Tibial nerve (tissue), 4 donors: Measurements from ENCODE around the gene SNRNP25. TPM values are rescaled to one million over a fixed set of nuclear protein-coding genes. Genes with fewer than 3 reads are reported as not detected.

ENCODE experiments used
- DNase-seq, 2 donors: peaks; one replicate each; pipeline ENCODE4 v3.0.0-alpha.2; 2019; ENCODE audit warnings: low spot score in 2 of 2
- H3K27ac ChIP-seq, 4 donors: fragments of 200-600 bp; sonication (generic) in 3 of 4; one replicate each; pipeline ENCODE4 v1.5.1; 2017 to 2019; ENCODE audit warnings: mild to moderate bottlenecking in 1 of 4
- H3K27me3 ChIP-seq, 2 donors: fragments of 200-600 bp; sonication (generic) in 1 of 2; one replicate each; pipeline versions ENCODE4 v1.5.1 to v1.6.0; 2017 to 2019
- H3K36me3 ChIP-seq, 3 donors: fragments of 200-600 bp; sonication (generic); one replicate each; pipeline ENCODE4 v1.5.1; 2018 to 2019
- H3K4me1 ChIP-seq, 4 donors: fragments of 200-600 bp; sonication (generic) in 3 of 4; one replicate each; pipeline ENCODE4 v1.5.1; 2017 to 2019
- H3K4me3 ChIP-seq, 4 donors: fragments of 200-600 bp; sonication (generic) in 3 of 4; one replicate each; pipeline ENCODE4 v1.5.1; 2017 to 2019; ENCODE audit warnings: mild to moderate bottlenecking in 1 of 4, moderate library complexity in 1 of 4
- H3K9me3 ChIP-seq, 4 donors: fragments of 200-600 bp; sonication (generic) in 3 of 4; one replicate each; pipeline ENCODE4 v1.5.1; 2017 to 2019
- EP300 ChIP-seq, 2 donors: sonication (generic); formaldehyde crosslinking; IDR thresholded peaks; one replicate each; pipeline ENCODE4 v1.6.1; 2017; ENCODE audit warnings: antibody characterized with exemption in 2 of 2, mild to moderate bottlenecking in 1 of 2
- POLR2A ChIP-seq, 2 donors: fragments of 450-650 bp; IDR thresholded peaks; one replicate each; pipeline ENCODE4 v1.6.1; 2017; ENCODE audit warnings: antibody characterized with exemption in 2 of 2, mild to moderate bottlenecking in 2 of 2, moderate library complexity in 2 of 2
- WGBS, 2 donors: methylation state at CpG; one replicate each; pipeline ENCODE4 v1.1.5; 2018; 5-methylcytosine and 5-hydroxymethylcytosine counted together
- total RNA-seq, 4 donors: library from RNA; depleted of rRNA; stranded (reverse); fragments of >200 nt; gene quantifications; one replicate each; pipeline ENCODE4 v1.1.0, GENCODE V29; 2016
- TF ChIP-seq, protein P1 (sequence below), 5 experiments: fragments of 200-600 bp in 3 of 5; fragments of 450-650 bp in 2 of 5; sonication (generic) in 3 of 5; IDR thresholded peaks; one replicate each; pipeline ENCODE4 v1.5.1; 2016 to 2019; ENCODE audit warnings: antibody characterized with exemption in 5 of 5, mild to moderate bottlenecking in 3 of 5, moderate library complexity in 2 of 5

The SNRNP25 gene
- total RNA-seq, 4 donors from 2014 or later, result 9.3 to 21.6 (median 15.7) TPM

DNA sequence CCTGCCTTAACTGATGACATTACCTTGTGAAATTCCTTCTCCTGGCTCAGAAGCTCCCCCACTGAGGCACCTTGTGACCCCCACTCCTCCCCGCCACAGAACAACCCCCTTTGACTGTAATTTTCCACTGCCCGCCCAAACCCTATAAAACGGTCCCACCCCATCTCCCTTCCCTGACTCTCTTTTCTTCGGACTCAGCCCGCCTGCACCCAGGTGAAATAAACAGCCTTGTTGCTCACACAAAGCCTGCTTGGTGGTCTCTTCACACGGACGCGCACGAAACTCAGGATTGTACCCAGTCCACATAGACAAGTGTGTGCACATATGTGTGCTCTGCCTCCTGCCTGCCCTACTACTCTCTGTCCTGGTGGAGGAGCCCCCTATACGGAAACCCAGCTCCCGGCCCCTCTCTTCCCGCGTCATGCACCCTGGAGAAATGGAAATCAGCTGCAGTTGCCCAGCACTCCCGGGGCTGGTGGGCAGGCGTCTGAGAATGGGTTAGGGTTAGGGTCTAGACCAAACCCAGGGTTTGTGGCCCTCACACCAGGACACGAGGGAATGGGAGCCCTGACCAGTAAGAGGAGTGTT is 21.2 kb downstream of the SNRNP25 start:
- Histone ChIP-seq H3K4me1 (peaks cover 0 to 86% (median 75%) of the 10 kb centered on the region in 4 donors), H3K4me3 (no peak overlapping the region), H3K27ac (peak overlapping the region; percentile 91 to 99 (median 96)), H3K9me3 (no peaks in the 10 kb centered on the region), H3K27me3 (no peaks in the 10 kb centered on the region), H3K36me3 (peaks cover 0 to 5% (median 0%) of the 10 kb centered on the region in 3 donors)
- TF ChIP-seq EP300 (IDR thresholded peaks at IDR 0.05) (no peak), POLR2A (IDR thresholded peaks at IDR 0.05) (no peak)
- TF ChIP-seq, protein P1, sequence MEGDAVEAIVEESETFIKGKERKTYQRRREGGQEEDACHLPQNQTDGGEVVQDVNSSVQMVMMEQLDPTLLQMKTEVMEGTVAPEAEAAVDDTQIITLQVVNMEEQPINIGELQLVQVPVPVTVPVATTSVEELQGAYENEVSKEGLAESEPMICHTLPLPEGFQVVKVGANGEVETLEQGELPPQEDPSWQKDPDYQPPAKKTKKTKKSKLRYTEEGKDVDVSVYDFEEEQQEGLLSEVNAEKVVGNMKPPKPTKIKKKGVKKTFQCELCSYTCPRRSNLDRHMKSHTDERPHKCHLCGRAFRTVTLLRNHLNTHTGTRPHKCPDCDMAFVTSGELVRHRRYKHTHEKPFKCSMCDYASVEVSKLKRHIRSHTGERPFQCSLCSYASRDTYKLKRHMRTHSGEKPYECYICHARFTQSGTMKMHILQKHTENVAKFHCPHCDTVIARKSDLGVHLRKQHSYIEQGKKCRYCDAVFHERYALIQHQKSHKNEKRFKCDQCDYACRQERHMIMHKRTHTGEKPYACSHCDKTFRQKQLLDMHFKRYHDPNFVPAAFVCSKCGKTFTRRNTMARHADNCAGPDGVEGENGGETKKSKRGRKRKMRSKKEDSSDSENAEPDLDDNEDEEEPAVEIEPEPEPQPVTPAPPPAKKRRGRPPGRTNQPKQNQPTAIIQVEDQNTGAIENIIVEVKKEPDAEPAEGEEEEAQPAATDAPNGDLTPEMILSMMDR (IDR thresholded peaks at IDR 0.05), result no peak
- WGBS, 2 donors, result 61% methylated on average over 16 of the region's 16 CpGs
- DNase-seq, result no peak

DNA sequence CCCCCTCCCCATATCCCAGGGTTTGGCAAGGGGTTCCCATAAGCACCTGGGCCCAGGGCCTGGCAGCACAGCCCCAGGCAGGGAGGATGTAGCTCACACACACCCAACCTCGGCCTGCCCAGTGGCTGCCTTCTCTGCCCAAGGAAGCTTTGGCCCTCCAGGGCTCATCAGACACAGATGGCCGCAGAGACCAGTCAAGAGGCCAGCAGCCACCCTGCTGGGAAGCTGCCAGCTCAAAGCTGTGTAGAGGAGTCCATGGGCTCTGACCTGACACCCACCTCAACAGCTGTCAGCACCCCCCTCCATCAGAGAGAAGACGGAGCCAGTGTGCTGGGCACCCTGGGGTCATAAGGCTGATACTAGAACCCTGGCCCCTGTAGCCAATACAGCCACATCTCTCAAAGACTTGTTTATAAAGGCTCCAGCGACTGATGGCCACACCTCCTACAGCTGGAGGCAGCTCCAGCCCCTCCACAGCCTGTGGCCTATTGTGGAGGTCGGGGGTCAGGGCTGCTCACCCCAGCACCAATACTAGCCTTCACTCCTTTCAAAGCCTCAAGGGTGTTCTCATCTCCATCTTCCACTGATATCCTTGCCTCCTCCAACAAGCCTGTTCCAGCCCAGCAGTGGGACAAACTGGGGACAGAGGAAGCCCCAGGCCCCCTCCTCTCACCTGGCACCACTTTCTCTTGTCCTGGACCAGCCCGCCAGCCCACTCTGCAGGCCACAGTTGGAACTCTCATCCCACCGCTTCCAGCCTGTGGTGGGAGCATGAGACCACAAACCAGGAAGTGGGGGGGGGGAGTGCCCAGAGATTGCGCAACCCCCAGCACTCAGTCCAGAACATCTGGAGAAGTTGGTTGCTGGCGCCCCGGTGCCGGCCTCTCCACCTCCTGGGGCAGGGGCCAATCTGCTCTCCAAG is 22.2 kb downstream of the SNRNP25 start:
- peaks cover 0 to 15% (median 0%) of the 10 kb centered on the region in 3 donors for H3K36me3 ChIP-seq
- peak overlapping the region; percentile 91 to 99 (median 96) for H3K27ac ChIP-seq
- peaks cover 0 to 83% (median 65%) of the 10 kb centered on the region in 4 donors for H3K4me1 ChIP-seq
- H3K27me3 ChIP-seq, result no peaks in the 10 kb centered on the region
- H3K4me3 ChIP-seq, result peak overlapping the region in 1 of 4 donors; percentile 87
- no peak for TF ChIP-seq EP300 (IDR thresholded peaks at IDR 0.05)
- TF ChIP-seq, protein P1 (IDR thresholded peaks at IDR 0.05), result peak in 2 of 5 experiments; percentile 43 to 48
- peak; percentile 82 to 86 for DNase-seq
- WGBS, 2 donors, result 11 to 17% methylated on average over 9 to 11 of the region's 11 CpGs
- no peaks in the 10 kb centered on the region for H3K9me3 ChIP-seq

DNA sequence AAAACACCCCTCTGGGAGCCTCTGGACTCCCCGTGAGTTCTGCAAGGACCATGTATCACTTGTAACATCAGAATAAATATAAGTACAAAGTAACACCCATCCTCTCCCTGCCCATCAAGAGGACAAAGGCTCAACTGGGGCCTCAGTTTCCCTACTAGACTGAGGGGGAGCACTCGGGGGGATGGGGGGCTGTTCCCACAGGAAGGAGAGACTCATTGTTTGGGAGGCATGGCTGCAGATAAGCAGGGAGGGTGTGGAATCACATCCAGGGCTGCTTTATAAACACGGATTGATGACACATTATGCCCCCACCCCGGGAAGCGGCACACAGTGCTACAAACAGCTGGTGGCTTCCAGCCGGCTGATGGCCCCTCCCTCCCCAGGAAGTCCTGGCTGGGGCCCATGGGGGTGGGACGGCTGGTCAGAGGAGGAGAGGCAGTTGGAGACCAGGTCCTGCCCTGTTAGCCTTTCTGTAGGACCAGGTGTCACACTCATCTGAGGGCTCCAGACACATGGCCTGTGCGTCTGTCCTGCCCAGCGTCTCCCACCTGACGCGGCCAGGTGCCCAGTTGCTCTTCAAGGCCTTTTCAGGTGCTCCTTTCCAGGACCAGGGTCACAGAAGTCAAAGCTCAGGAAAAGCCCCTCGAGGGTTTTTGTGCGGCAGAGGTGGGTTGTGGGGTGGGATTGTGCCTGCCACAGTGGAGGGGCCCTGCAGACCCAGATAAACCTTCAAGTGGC is 23.1 kb downstream of the SNRNP25 start:
- 24 to 28% methylated on average over 7 to 12 of the region's 13 CpGs for WGBS, 2 donors
- DNase-seq, result peak; percentile 72 to 73
- TF ChIP-seq EP300 (IDR thresholded peaks at IDR 0.05) (peak in 1 of 2 donors; percentile 6), POLR2A (IDR thresholded peaks at IDR 0.05) (no peak)
- TF ChIP-seq, protein P1 (IDR thresholded peaks at IDR 0.05), result no peak
- Histone ChIP-seq H3K27me3 (no peaks in the 10 kb centered on the region), H3K9me3 (no peaks in the 10 kb centered on the region), H3K36me3 (peaks cover 0 to 17% (median 0%) of the 10 kb centered on the region in 3 donors), H3K4me1 (peaks cover 0 to 80% (median 61%) of the 10 kb centered on the region in 4 donors), H3K27ac (peak overlapping the region; percentile 91 to 99 (median 96)), H3K4me3 (peak overlapping the region in 3 of 4 donors; percentile 73 to 87 (median 85))

DNA sequence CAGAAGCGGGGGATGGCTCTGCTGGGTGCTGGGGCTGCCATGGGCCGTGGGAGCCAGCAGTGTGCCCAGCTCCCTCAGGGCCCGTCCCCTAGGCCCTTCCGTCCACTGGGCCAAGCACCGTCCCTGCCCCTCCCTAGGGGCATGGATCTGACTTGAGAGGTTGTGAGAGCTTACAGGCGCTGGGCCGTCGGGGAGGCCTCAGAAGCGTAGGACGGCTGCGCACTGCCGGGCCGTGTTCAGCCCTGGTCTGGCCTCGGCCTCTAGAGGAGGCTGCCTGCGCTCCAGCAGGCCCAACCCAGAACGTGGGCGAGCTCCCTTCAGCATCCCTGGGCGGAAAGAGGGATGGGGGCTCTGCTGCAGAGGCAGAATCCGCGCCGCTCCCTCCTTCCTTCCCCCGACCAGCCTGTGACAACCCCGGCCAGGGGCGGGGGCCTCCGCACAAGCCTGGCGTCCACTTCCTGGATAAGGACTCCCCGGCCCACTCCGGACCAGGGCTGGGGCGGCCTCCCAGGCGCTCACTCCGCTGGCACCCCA is 23.7 kb downstream of the SNRNP25 start:
- TF ChIP-seq POLR2A (IDR thresholded peaks at IDR 0.05), result no peak
- no peak for TF ChIP-seq EP300 (IDR thresholded peaks at IDR 0.05)
- TF ChIP-seq, protein P1 (IDR thresholded peaks at IDR 0.05), result no peak
- H3K4me3 ChIP-seq, result peak overlapping the region; percentile 69 to 87 (median 79)
- H3K36me3 ChIP-seq, result peaks cover 0 to 19% (median 0%) of the 10 kb centered on the region in 3 donors
- DNase-seq, result no peak
- H3K27ac ChIP-seq, result peak overlapping the region; percentile 91 to 99 (median 96)
- H3K27me3 ChIP-seq, result no peaks in the 10 kb centered on the region
- peaks cover 0 to 80% (median 61%) of the 10 kb centered on the region in 4 donors for H3K4me1 ChIP-seq
- 4 to 13% methylated on average over 9 to 13 of the region's 31 CpGs for WGBS, 2 donors
- H3K9me3 ChIP-seq, result no peaks in the 10 kb centered on the region
